HepG2 (cell line): ENCODE data around the gene ARL4C. TPM values are rescaled to one million over a fixed set of nuclear protein-coding genes. Genes with fewer than 3 reads are reported as not detected.

ENCODE experiments used
- ATAC-seq: fragments of 200-7000 bp; cut with Tn5 transposase; 3 replicates; pipeline ENCODE4 v1.9.1; 2020; ENCODE audit warnings: mild to moderate bottlenecking, moderate library complexity
- BruUV-seq: library from RNA; stranded (reverse); fragments of 400-500 nt; replicated peaks from 2 replicates; lab custom pipeline; 2021; lab: Mats Ljungman, UMichigan
- CTCF ChIA-PET: fragments of 300-600 bp; formaldehyde crosslinking; extraction: SDS; loops from one replicate; lab custom pipeline; 2021; ENCODE audit warnings: low total read pairs, inconsistent platforms, low intra/inter-chr PET ratio; lab: Yijun Ruan, JAX
- POLR2A ChIA-PET: fragments of 350-600 bp; sonication (Branson Sonifier 250); formaldehyde crosslinking; loops from one replicate; lab custom pipeline; 2020; ENCODE audit warnings: antibody characterized with exemption, inconsistent platforms; lab: Yijun Ruan, JAX
- DNase-seq: peaks from one replicate; pipeline ENCODE4 v3.0.0-alpha.2; 2015; ENCODE audit warnings: low spot score
- FAIRE-seq: peaks from 3 replicates; lab custom pipeline; 2011; peaks lifted over from hg19 to GRCh38; lab: Jason Lieb, UNC
- H2AFZ ChIP-seq: one replicate; pipeline ENCODE4 v1.6.1; 2011; ENCODE audit warnings: low read length, inconsistent platforms
- H3K27ac ChIP-seq: fragments of 300-600 bp; 3 replicates; pipeline ENCODE4 v1.8.0; 2011; ENCODE audit warnings: mixed run types, mild to moderate bottlenecking, mixed read lengths, low read length, inconsistent platforms; ENCODE audit not compliant: insufficient read depth; ENCODE audit errors: extremely low read length
- H3K27me3 ChIP-seq, 2 experiments: fragments of 200-600 bp in 1 of 2; 2 replicates in 1 of 2; 3 replicates in 1 of 2; pipeline versions ENCODE4 v1.6.0 to v1.8.0; 2011; ENCODE audit warnings: low read length in 2 of 2, mild to moderate bottlenecking in 2 of 2, moderate library complexity in 2 of 2, inconsistent platforms in 1 of 2; ENCODE audit not compliant: insufficient read depth in 2 of 2, control insufficient read depth in 1 of 2
- H3K36me3 ChIP-seq, 2 experiments: fragments of 200-600 bp in 1 of 2; replicated peaks in 1 of 2; 2 replicates in 1 of 2; 3 replicates in 1 of 2; pipeline versions ENCODE4 v1.5.1 to v1.8.0; 2011; ENCODE audit warnings: low read length in 2 of 2, inconsistent platforms in 1 of 2; ENCODE audit not compliant: insufficient read depth in 2 of 2, control insufficient read depth in 1 of 2
- H3K4me1 ChIP-seq: 2 replicates; pipeline ENCODE4 v1.5.1; 2012; ENCODE audit warnings: low read length, inconsistent platforms; ENCODE audit not compliant: insufficient read depth
- H3K4me2 ChIP-seq: 2 replicates; pipeline ENCODE4 v1.6.0; 2011; ENCODE audit warnings: low read depth, low read length, inconsistent platforms
- H3K4me3 ChIP-seq, 3 experiments: fragments of 200-600 bp in 1 of 3; sonication (generic), shearing (Covaris generic) in 1 of 3; replicated peaks in 1 of 3; 2 replicates each; pipeline ENCODE4 v1.5.1; 2011 to 2016; ENCODE audit warnings: low read length in 3 of 3, inconsistent platforms in 2 of 3, low read depth in 2 of 3, mild to moderate bottlenecking in 2 of 3, control low read depth in 1 of 3, mixed read lengths in 1 of 3; ENCODE audit not compliant: insufficient read depth in 1 of 3
- H3K79me2 ChIP-seq: one replicate; pipeline ENCODE4 v1.6.1; 2011; ENCODE audit warnings: low read length, inconsistent platforms; ENCODE audit not compliant: insufficient read depth
- H3K9ac ChIP-seq: 2 replicates; pipeline ENCODE4 v1.6.0; 2011; ENCODE audit warnings: mild to moderate bottlenecking, low read depth, low read length, inconsistent platforms; ENCODE audit not compliant: insufficient read depth
- H3K9me3 ChIP-seq: 2 replicates; pipeline ENCODE4 v1.5.1; 2012; ENCODE audit warnings: mild to moderate bottlenecking, low read length
- H4K20me1 ChIP-seq: 2 replicates; pipeline ENCODE4 v1.6.0; 2011; ENCODE audit warnings: inconsistent platforms, mild to moderate bottlenecking, low read length, moderate library complexity; ENCODE audit not compliant: insufficient read depth
- HHEX ChIP-seq: IDR thresholded peaks from 2 replicates; pipeline ENCODE4 v1.6.1; 2016; ENCODE audit warnings: control low read depth
- KLF13 ChIP-seq: sonication (generic); formaldehyde crosslinking; IDR thresholded peaks from 2 replicates; pipeline ENCODE4 v1.4.0; 2020; ENCODE audit warnings: mild to moderate bottlenecking, missing genetic modification reagents
- SP140L ChIP-seq: sonication (generic); formaldehyde crosslinking; IDR thresholded peaks from 2 replicates; pipeline ENCODE4 v1.4.0; 2020; ENCODE audit warnings: missing genetic modification reagents, borderline replicate concordance
- ZNF142 ChIP-seq: sonication (generic); formaldehyde crosslinking; IDR thresholded peaks from 2 replicates; pipeline ENCODE4 v1.4.0; 2020; ENCODE audit warnings: missing genetic modification reagents
- ZNF296 ChIP-seq: sonication (generic); formaldehyde crosslinking; conservative IDR thresholded peaks from 2 replicates; pipeline ENCODE4 v1.5.0; 2020; ENCODE audit warnings: mild to moderate bottlenecking, missing genetic modification reagents
- ZNF343 ChIP-seq: sonication (generic); formaldehyde crosslinking; IDR thresholded peaks from 2 replicates; pipeline ENCODE4 v1.4.0; 2020; ENCODE audit warnings: mild to moderate bottlenecking, missing genetic modification reagents
- ZNF501 ChIP-seq: sonication (generic); formaldehyde crosslinking; IDR thresholded peaks from 2 replicates; pipeline ENCODE4 v1.5.1; 2020; ENCODE audit warnings: mild to moderate bottlenecking, moderate library complexity, missing genetic modification reagents
- ZNF687 ChIP-seq: sonication (generic); formaldehyde crosslinking; IDR thresholded peaks from 2 replicates; pipeline ENCODE4 v1.5.1; 2020; ENCODE audit warnings: mild to moderate bottlenecking, missing genetic modification reagents, moderate library complexity
- WGBS: methylation state at CpG from one replicate; pipeline ENCODE4 v1.1.6; 2017; ENCODE audit warnings: low lambda C conversion rate; 5-methylcytosine and 5-hydroxymethylcytosine counted together
- in situ Hi-C: cut with HindIII; loops from 2 replicates; pipeline ENCODE4 v1.10.0; 2017; ENCODE audit warnings: low pct_unique_long_range_greater_than_20kb; ENCODE audit not compliant: extremely low pct_ligation_motif_present
- intact Hi-C: fragments of 100-400 bp; cut with micrococcal nuclease; formaldehyde crosslinking; loops from one replicate; pipeline ENCODE4 v1.10.0; 2022; ENCODE audit not compliant: unreplicated experiment
- polyA plus RNA-seq, 8 experiments: library from polyadenylated mRNA; depleted of rRNA in 3 of 8; stranded (reverse) in 7 of 8; unstranded in 1 of 8; fragments of >200 nt; fragmentation: Illumina TruSeq in 4 of 8; extraction: Trizol in 4 of 8; gene quantifications; 2 replicates each; pipeline versions ENCODE4 v1.2.1 to v1.2.3, GENCODE V29; 2011 to 2016; ENCODE audit warnings: low read depth in 4 of 8, missing spikeins in 1 of 8, mixed read lengths in 1 of 8; ENCODE audit not compliant: insufficient read depth in 1 of 8
- total RNA-seq, 5 experiments: library from RNA; depleted of rRNA; stranded (reverse); fragments of >200 nt; fragmentation: Illumina TruSeq; extraction: Trizol; gene quantifications; 2 replicates each; pipeline ENCODE4 v1.2.3, GENCODE V29; 2016; ENCODE audit warnings: low read depth in 1 of 5

The ARL4C gene
- total and polyA plus RNA-seq, 2 of the 13 experiments (the other 11 are each of a cell fraction or from before 2014, with no cell fraction given): 0.07 to 0.15 TPM

DNA sequence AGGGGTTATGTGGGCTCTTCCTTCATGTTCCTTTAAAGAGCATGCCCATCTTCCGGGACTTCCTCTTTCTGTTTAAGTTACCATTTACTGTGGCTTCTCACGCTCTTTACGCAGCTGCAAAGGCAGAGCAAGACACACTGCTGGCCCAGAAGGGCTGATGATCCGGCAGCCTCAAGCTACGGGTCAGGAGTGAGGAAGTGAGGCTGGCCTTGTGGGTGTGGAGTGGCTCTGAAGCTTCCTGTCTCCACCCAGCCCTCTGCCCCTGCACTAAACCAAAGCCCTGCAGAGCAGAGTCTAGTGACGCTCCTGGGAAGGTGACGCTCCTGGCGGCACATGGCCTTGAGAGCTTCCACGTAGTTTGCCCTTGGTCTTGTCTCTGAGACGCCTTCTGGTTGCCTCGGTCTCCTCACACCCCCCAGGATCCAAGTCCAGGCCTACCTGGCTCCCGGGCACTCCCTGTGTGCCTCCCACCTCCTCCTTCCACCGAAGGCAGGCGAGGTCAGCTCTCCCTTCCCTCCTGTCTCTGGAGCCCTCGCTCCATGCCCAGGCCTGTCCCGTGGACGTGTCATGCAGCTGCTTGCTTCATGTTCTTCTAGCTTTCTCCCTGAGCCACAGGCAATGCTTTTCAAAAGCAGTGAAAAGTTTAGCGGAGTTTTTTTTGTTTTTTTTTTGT lies 50.3 kb downstream of the ARL4C start:
- H3K4me1 ChIP-seq: no peaks in the 10 kb centered on the region
- intact Hi-C loops (no loop called here), in situ Hi-C loops (no loop called here)
- H3K36me3 ChIP-seq: no peaks in the 10 kb centered on the region
- no TSS peak for BruUV-seq
- no peak overlapping the region for H3K4me2 ChIP-seq
- POLR2A ChIA-PET: no interaction called here
- H3K9me3 ChIP-seq: no peaks in the 10 kb centered on the region
- WGBS: 60% methylated on average over 17 of the region's 18 CpGs
- no peak overlapping the region for H3K27ac ChIP-seq
- TF ChIP-seq ZNF296 (CRISPR knock-in tag) (no peak), ZNF687 (CRISPR knock-in tag) (0 out of 2 replicates have a peak, but pooled peaks have one; percentile 15)
- H3K9ac ChIP-seq: no peak overlapping the region
- no peak overlapping the region for H3K4me3 ChIP-seq
- FAIRE-seq (no peak), ATAC-seq (no peak; the same call in 1 of the 3 replicates), DNase-seq (no peak)
- no peaks in the 10 kb centered on the region for H3K79me2 ChIP-seq
- no peaks in the 10 kb centered on the region for H4K20me1 ChIP-seq
- CTCF ChIA-PET: no interaction called here
- H2AFZ ChIP-seq: no peak overlapping the region
- peaks cover 0 to 13% of the 10 kb centered on the region in 2 experiments; a peak in 2 of 5 replicates for H3K27me3 ChIP-seq

GRCh38 chr2:234444893-234445292 lies 52.0 kb downstream of the ARL4C start:
- Histone ChIP-seq H3K4me1 (no peaks in the 10 kb centered on the region), H3K9ac (no peak overlapping the region), H3K4me3 (no peak overlapping the region), H3K9me3 (no peaks in the 10 kb centered on the region), H3K79me2 (no peaks in the 10 kb centered on the region), H3K4me2 (no peak overlapping the region), H2AFZ (no peak overlapping the region), H3K27ac (no peak overlapping the region), H4K20me1 (no peaks in the 10 kb centered on the region), H3K27me3 (peaks cover 0 to 13% of the 10 kb centered on the region in 2 experiments; a peak in 1 of 5 replicates), H3K36me3 (no peaks in the 10 kb centered on the region)
- WGBS: 50% methylated on average over 10 of the region's 10 CpGs
- no peak for ATAC-seq
- no peak for FAIRE-seq
- ChIA-PET CTCF (no interaction called here), POLR2A (no interaction called here)
- in situ Hi-C loops (no loop called here), intact Hi-C loops (no loop called here)
- DNase-seq: no peak
- BruUV-seq: no TSS peak
- TF ChIP-seq ZNF501 (no peak), KLF13 (no peak), ZNF343 (no peak), ZNF142 (no peak), HHEX (no peak), SP140L (CRISPR knock-in tag) (no peak)
